ENCODE results near the gene C16orf82.
"Not testable (repeated sequence)": the region's sequence is repeated elsewhere in the genome, so short reads cannot be mapped to it uniquely, and the experiment has no call there.

C16orf82 gene

DNA sequence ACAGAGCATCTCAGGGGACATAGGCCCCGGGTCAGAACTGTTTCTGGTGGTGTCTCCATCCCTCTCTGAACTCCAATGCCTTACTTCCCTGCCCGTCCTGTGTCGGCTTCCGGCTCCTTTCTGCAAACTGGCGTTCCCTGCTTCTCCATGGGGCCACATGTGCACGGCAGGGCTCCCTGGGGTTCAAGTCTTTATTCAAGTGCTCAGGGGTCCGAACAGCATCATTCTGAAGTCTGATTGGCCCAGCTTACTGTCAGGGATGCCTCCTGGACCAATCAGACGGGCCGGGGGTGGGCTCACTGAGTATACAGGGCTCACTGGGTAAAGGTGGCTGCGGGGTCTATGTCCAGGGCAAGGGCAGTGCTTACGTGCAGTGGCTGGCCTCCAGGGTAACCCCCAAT, 17.1 kb downstream of the C16orf82 start:
- no peak overlapping the region for H3K4me3 ChIP-seq (ENCODE audit: low read depth, low read length)
- DNase-seq, result no peak

DNA sequence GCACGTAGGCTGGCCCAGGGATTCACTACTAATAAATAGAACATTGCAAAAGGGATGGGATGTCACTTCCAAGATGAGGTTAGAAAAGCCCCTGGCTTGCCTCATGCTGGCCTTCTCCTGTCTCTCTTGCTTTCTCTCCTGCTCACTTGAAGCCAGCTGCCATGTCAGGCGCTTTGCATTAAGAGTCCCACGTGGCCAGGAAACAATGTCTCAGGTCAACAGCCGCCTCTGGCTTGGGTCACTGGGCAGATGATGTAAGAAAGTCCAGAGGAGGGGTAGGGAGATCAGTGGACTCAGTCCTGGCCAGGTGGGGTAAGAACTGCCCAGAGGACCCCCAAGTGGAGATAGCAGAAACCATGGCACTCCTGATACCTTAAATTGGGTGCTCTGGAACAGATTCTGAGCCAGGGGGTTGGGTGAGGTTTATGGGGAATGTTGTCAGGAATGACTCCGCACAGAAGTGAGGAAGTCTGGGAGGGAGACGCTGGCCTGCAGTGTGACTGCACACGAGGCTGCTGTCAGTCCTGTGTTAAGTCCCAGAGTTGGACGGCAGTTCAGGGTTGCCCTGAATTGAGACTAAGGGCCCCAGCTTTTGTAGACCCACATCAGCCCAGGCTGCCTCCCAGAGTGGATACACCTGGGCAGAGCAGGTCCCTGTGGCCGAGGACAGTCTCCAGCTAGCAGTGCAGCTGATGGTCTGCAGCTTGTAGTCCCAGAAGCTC, 17.7 kb downstream of the C16orf82 start:
- no peaks in the 10 kb centered on the region for H3K27me3 ChIP-seq
- DNase-seq, result no peak
- H3K9me3 ChIP-seq, result no peaks in the 10 kb centered on the region
- no peak for TF ChIP-seq CTCF (IDR thresholded peaks at IDR 0.05; ENCODE audit: low read depth, low read length)
- H3K4me3 ChIP-seq (ENCODE audit: low read depth, low read length), result no peak overlapping the region
- H3K36me3 ChIP-seq, result no peaks in the 10 kb centered on the region
- no peaks in the 10 kb centered on the region for H3K4me1 ChIP-seq

More for the DNA sequence above, 17.1 kb downstream of the C16orf82 start:
- no peak for TF ChIP-seq CTCF (IDR thresholded peaks at IDR 0.05; ENCODE audit: low read depth, low read length)
- no peaks in the 10 kb centered on the region for H3K9me3 ChIP-seq
- H3K27me3 ChIP-seq, result no peaks in the 10 kb centered on the region
- no peaks in the 10 kb centered on the region for H3K36me3 ChIP-seq
- H3K4me1 ChIP-seq, result no peaks in the 10 kb centered on the region

DNA sequence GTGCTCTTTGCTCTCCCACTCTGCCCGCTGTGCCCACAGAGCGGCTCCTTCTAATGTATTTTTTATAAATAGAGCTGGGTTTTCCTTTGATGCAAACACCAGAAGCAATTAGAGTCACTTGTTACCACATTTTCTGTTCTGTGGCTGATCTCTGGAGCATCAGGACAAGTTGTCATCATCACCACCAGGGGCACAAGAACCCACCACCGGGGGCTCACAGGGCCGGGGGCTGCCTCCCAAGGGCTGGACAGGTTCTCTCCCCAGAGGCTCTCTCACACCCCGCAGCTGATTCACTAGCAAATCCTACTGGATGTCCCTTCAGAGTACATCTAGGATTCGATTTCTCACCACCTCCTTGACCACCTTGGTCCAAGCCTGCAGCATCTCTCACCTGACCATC, 18.5 kb downstream of the C16orf82 start:
- TF ChIP-seq CTCF (IDR thresholded peaks at IDR 0.05; ENCODE audit: low read depth, low read length), result no peak
- no peak overlapping the region for H3K4me3 ChIP-seq (ENCODE audit: low read depth, low read length)
- DNase-seq, result no peak
- H3K27me3 ChIP-seq, result no peaks in the 10 kb centered on the region
- H3K36me3 ChIP-seq, result no peaks in the 10 kb centered on the region
- H3K9me3 ChIP-seq, result no peaks in the 10 kb centered on the region
- H3K4me1 ChIP-seq, result no peaks in the 10 kb centered on the region

GRCh38 chr16:27086031-27086430, 19.3 kb downstream of the C16orf82 start:
- not testable (repeated sequence) for DNase-seq; H3K4me3 ChIP-seq (ENCODE audit: low read depth, low read length); H3K9me3 ChIP-seq; H3K4me1 ChIP-seq; H3K27me3 ChIP-seq; H3K36me3 ChIP-seq

GRCh38 chr16:27088216-27088615, 21.5 kb downstream of the C16orf82 start:
- no peaks in the 10 kb centered on the region for H3K9me3 ChIP-seq
- no peaks in the 10 kb centered on the region for H3K4me1 ChIP-seq
- no peak for TF ChIP-seq CTCF (IDR thresholded peaks at IDR 0.05; ENCODE audit: low read depth, low read length)
- no peaks in the 10 kb centered on the region for H3K27me3 ChIP-seq
- H3K4me3 ChIP-seq (ENCODE audit: low read depth, low read length), result no peak overlapping the region
- no peaks in the 10 kb centered on the region for H3K36me3 ChIP-seq
- no peak for DNase-seq

- no peak for TF ChIP-seq CTCF (IDR thresholded peaks at IDR 0.05; ENCODE audit: low read depth, low read length)
- H3K4me3 ChIP-seq (ENCODE audit: low read depth, low read length), result no peak overlapping the region
These were observed 29.6 kb downstream of the C16orf82 start for GRCh38 chr16:27096375-27096774.

More at GRCh38 chr16:27096375-27096774, 29.6 kb downstream of the C16orf82 start:
- DNase-seq, result no peak
- Histone ChIP-seq H3K36me3 (no peaks in the 10 kb centered on the region), H3K4me1 (no peaks in the 10 kb centered on the region), H3K9me3 (peaks cover 3% of the 10 kb centered on the region; the same call in 1 of the 2 replicates), H3K27me3 (no peaks in the 10 kb centered on the region)

Measured in BE2C (cell line).